IPS-11a (cell line): Measurements from ENCODE around the gene DAB1.

ENCODE experiments used
- H3K4me3 ChIP-seq: one replicate; pipeline ENCODE4 v1.5.1; 2013; ENCODE audit warnings: low read depth, low read length, control low read depth

The DAB1 gene

GRCh38 chr1:56995414-56996100, 428.3 kb downstream of the DAB1 start:
- H3K4me3 ChIP-seq, result no peak overlapping the region

GRCh38 chr1:56993475-56993874, 430.4 kb downstream of the DAB1 start:
- H3K4me3 ChIP-seq, result no peak overlapping the region

- H3K4me3 ChIP-seq, result no peak overlapping the region
Measured at GRCh38 chr1:56992318-56993125, 431.3 kb downstream of the DAB1 start.

- no peak overlapping the region for H3K4me3 ChIP-seq
Measured at GRCh38 chr1:56991576-56991975, 432.3 kb downstream of the DAB1 start.

- H3K4me3 ChIP-seq, result no peak overlapping the region
Measured at GRCh38 chr1:56986397-56986796, 437.5 kb downstream of the DAB1 start.

- H3K4me3 ChIP-seq, result no peak overlapping the region
Measured at GRCh38 chr1:56985857-56986256, 438.0 kb downstream of the DAB1 start.

GRCh38 chr1:56983484-56983883, 440.4 kb downstream of the DAB1 start:
- no peak overlapping the region for H3K4me3 ChIP-seq

GRCh38 chr1:56979986-56980755, 443.7 kb downstream of the DAB1 start:
- no peak overlapping the region for H3K4me3 ChIP-seq

GRCh38 chr1:56978819-56979218, 445.0 kb downstream of the DAB1 start:
- H3K4me3 ChIP-seq, result no peak overlapping the region

- no peak overlapping the region for H3K4me3 ChIP-seq
Measured at GRCh38 chr1:56977910-56978309, 445.9 kb downstream of the DAB1 start.

- no peak overlapping the region for H3K4me3 ChIP-seq
Measured at GRCh38 chr1:56975446-56975845, 448.4 kb downstream of the DAB1 start.

GRCh38 chr1:56973923-56974742, 449.7 kb downstream of the DAB1 start:
- no peak overlapping the region for H3K4me3 ChIP-seq

GRCh38 chr1:56972976-56973375, 450.9 kb downstream of the DAB1 start:
- H3K4me3 ChIP-seq, result no peak overlapping the region

- H3K4me3 ChIP-seq, result no peak overlapping the region
Measured at GRCh38 chr1:56970280-56970679, 453.6 kb downstream of the DAB1 start.

- no peak overlapping the region for H3K4me3 ChIP-seq
Measured at GRCh38 chr1:56968878-56969495, 454.9 kb downstream of the DAB1 start.

GRCh38 chr1:56967900-56968832, 455.7 kb downstream of the DAB1 start:
- H3K4me3 ChIP-seq, result no peak overlapping the region

GRCh38 chr1:56967355-56967754, 456.5 kb downstream of the DAB1 start:
- no peak overlapping the region for H3K4me3 ChIP-seq

- H3K4me3 ChIP-seq, result no peak overlapping the region
Measured at GRCh38 chr1:56966698-56966999, 457.2 kb downstream of the DAB1 start.

- no peak within 1 kb of the TSS for H3K4me3 ChIP-seq
Measured at GRCh38 chr1:56965916-56966697, 457.8 kb downstream of the DAB1 start, which contains the start of gene C8B. Gene C8B, minus strand, starts transcription at chr1:56966015. Its CDS starts 67 bp downstream, at chr1:56965948.
